GM12878 (cell line): ENCODE results near the gene ADAMTSL1. TPM values are rescaled to one million over a fixed set of nuclear protein-coding genes. Genes with fewer than 3 reads are reported as not detected.

ENCODE experiments used
- ATAC-seq: fragments of 200-7000 bp; cut with Tn5 transposase; 3 replicates; pipeline ENCODE4 v1.9.1; 2020; ENCODE audit warnings: mild to moderate bottlenecking, moderate library complexity
- BruUV-seq: library from RNA; stranded (reverse); fragments of 400-500 nt; replicated peaks from 2 replicates; lab custom pipeline; 2021; lab: Mats Ljungman, UMichigan
- CTCF ChIA-PET: fragments of 300-600 bp; sonication (Branson Sonifier 250); formaldehyde crosslinking; extraction: SDS; loops from one replicate; lab custom pipeline; 2021; ENCODE audit warnings: inconsistent platforms; lab: Yijun Ruan, JAX
- POLR2A ChIA-PET: fragments of 350-600 bp; formaldehyde crosslinking; extraction: SDS; loops from one replicate; lab custom pipeline; 2021; ENCODE audit warnings: inconsistent platforms; lab: Charles Lee
- RAD21 ChIA-PET: fragments of 300-600 bp; sonication (Branson Sonifier 250); formaldehyde crosslinking; loops from one replicate; lab custom pipeline; 2023; ENCODE audit warnings: antibody characterized with exemption; ENCODE audit not compliant: unreplicated experiment; lab: Charles Lee
- SMC1A ChIA-PET: fragments of 300-600 bp; sonication (Branson Sonifier 250); formaldehyde crosslinking; loops from one replicate; lab custom pipeline; 2023; ENCODE audit not compliant: unreplicated experiment, uncharacterized antibody; lab: Charles Lee
- DNase-seq: peaks from one replicate; pipeline ENCODE4 v3.0.0-alpha.2; 2011; ENCODE audit warnings: low read depth, low spot score
- FAIRE-seq: peaks from 3 replicates; lab custom pipeline; 2011; peaks lifted over from hg19 to GRCh38; lab: Jason Lieb, UNC
- H2AFZ ChIP-seq: 2 replicates; pipeline ENCODE4 v1.6.0; 2011; ENCODE audit warnings: low read depth, low read length, control low read depth; ENCODE audit not compliant: control insufficient read depth
- H3K27ac ChIP-seq: 2 replicates; pipeline ENCODE4 v1.5.1; 2011; ENCODE audit warnings: control low read depth; ENCODE audit not compliant: control insufficient read depth, insufficient read depth
- H3K27me3 ChIP-seq, 2 experiments: replicated peaks in 1 of 2; 2 replicates each; pipeline versions ENCODE4 v1.6.0 to v1.6.1; 2011; ENCODE audit warnings: low read length in 1 of 2; ENCODE audit not compliant: control insufficient read depth in 2 of 2, insufficient read depth in 2 of 2
- H3K36me3 ChIP-seq, 2 experiments: 2 replicates each; pipeline ENCODE4 v1.5.1; 2011; ENCODE audit warnings: low read length in 1 of 2; ENCODE audit not compliant: control insufficient read depth in 2 of 2, insufficient read depth in 2 of 2
- H3K4me1 ChIP-seq: 2 replicates; pipeline ENCODE4 v1.6.1; 2011; ENCODE audit warnings: mild to moderate bottlenecking, low read length, moderate library complexity, mixed read lengths; ENCODE audit not compliant: control insufficient read depth, insufficient read depth
- H3K4me2 ChIP-seq: 2 replicates; pipeline ENCODE4 v1.6.0; 2011; ENCODE audit warnings: control low read depth; ENCODE audit not compliant: control insufficient read depth, insufficient read depth
- H3K4me3 ChIP-seq: fragments of 200-600 bp; sonication (generic); 2 replicates; pipeline ENCODE4 v1.5.1; 2016
- H3K79me2 ChIP-seq: 2 replicates; pipeline ENCODE4 v1.6.0; 2011; ENCODE audit warnings: low read length; ENCODE audit not compliant: control insufficient read depth, insufficient read depth
- H3K9ac ChIP-seq: 2 replicates; pipeline ENCODE4 v1.8.0; 2011; ENCODE audit warnings: low read length, control low read depth, mixed read lengths; ENCODE audit not compliant: control insufficient read depth, insufficient read depth
- H3K9me3 ChIP-seq: replicated peaks from 3 replicates; pipeline ENCODE4 v1.5.1; 2011; ENCODE audit warnings: mild to moderate bottlenecking, low read length; ENCODE audit not compliant: control insufficient read depth, insufficient read depth
- H4K20me1 ChIP-seq: 2 replicates; pipeline ENCODE4 v1.6.0; 2011; ENCODE audit not compliant: control insufficient read depth, insufficient read depth
- HDAC2 ChIP-seq: fragments of 200-600 bp; sonication (generic); IDR thresholded peaks from 2 replicates; pipeline ENCODE4 v1.6.1; 2017
- SRF ChIP-seq, 2 experiments: IDR thresholded peaks; 2 replicates each; pipeline ENCODE4 v1.6.1; 2011; ENCODE audit warnings: low read depth in 2 of 2, low read length in 2 of 2, mild to moderate bottlenecking in 1 of 2, moderate library complexity in 1 of 2
- ZNF592 ChIP-seq: fragments of 450-650 bp; IDR thresholded peaks from 2 replicates; pipeline ENCODE4 v1.6.1; 2017; ENCODE audit warnings: mild to moderate bottlenecking, moderate library complexity
- WGBS: methylation state at CpG from one replicate; pipeline ENCODE4 v1.1.6; 2016; ENCODE audit warnings: low lambda C conversion rate; ENCODE audit not compliant: insufficient replicate concordance, insufficient coverage; ENCODE audit errors: missing lambda C conversion rate; 5-methylcytosine and 5-hydroxymethylcytosine counted together
- in situ Hi-C: fragments of 300-500 bp; cut with MboI; formaldehyde crosslinking; loops from 9 replicates; pipeline ENCODE4 v1.14.3; 2018; ENCODE audit warnings: mixed read lengths
- intact Hi-C: fragments of 100-400 bp; cut with micrococcal nuclease; formaldehyde crosslinking; loops from one replicate; pipeline ENCODE4 v1.14.2; 2022; ENCODE audit not compliant: unreplicated experiment
- polyA plus RNA-seq, 11 experiments: library from polyadenylated mRNA; depleted of rRNA in 4 of 11; unstranded in 6 of 11; stranded (reverse) in 5 of 11; fragments of >200 nt; fragmentation: Nextera tagmentation in 4 of 11; fragmentation: Illumina TruSeq in 1 of 11; extraction: Ambion mirVana in 4 of 11; extraction: Trizol in 1 of 11; gene quantifications; 1 replicate in 1 of 11; 2 replicates in 10 of 11; pipeline versions ENCODE4 v1.2.1 to v1.2.3, GENCODE V29; 2011 to 2016; ENCODE audit warnings: inconsistent platforms in 2 of 11, missing spikeins in 2 of 11, low read depth in 1 of 11
- total RNA-seq, 4 experiments: library from RNA; depleted of rRNA in 3 of 4; stranded (reverse); fragments of >200 nt in 3 of 4; fragmentation: Illumina TruSeq in 1 of 4; extraction: Trizol in 1 of 4; gene quantifications; 2 replicates each; pipeline versions ENCODE4 v1.2.1 to v1.2.3, GENCODE V29; 2013 to 2021

The ADAMTSL1 gene
- total and polyA plus RNA-seq, 10 of the 15 experiments (the other 5 are each of a cell fraction or from before 2014, with no cell fraction given) = 0.01 to 0.10 (median 0.07) TPM; not detected in 6

GRCh38 chr9:18605766-18606180 lies 131.8 kb downstream of the ADAMTSL1 start (continued):
- TF ChIP-seq ZNF592 = no peak

- TF ChIP-seq HDAC2 = no peak
- TF ChIP-seq SRF (IDR thresholded peaks at IDR 0.05; ENCODE audit: low read depth in 2 of 2, low read length in 2 of 2) = no peak
- Histone ChIP-seq H3K27me3 (no peaks in the 10 kb centered on the region), H2AFZ (no peak overlapping the region), H3K4me3 (no peak overlapping the region), H3K4me2 (no peak overlapping the region), H3K27ac (no peak overlapping the region), H3K9ac (no peak overlapping the region), H3K36me3 (no peaks in the 10 kb centered on the region), H3K79me2 (no peaks in the 10 kb centered on the region), H3K4me1 (no peaks in the 10 kb centered on the region), H4K20me1 (no peaks in the 10 kb centered on the region), H3K9me3 (no peaks in the 10 kb centered on the region)
- DNase-seq = no peak
- intact Hi-C loops = no loop called here
- ChIA-PET SMC1A (no interaction called here), POLR2A (no interaction called here), CTCF (no interaction called here), RAD21 (no interaction called here)
- BruUV-seq = no TSS peak
- WGBS = 79% methylated on average over 2 of the region's 2 CpGs
- ATAC-seq = no peak
- FAIRE-seq = no peak
- in situ Hi-C loops = no loop called here
Observed at GRCh38 chr9:18606281-18606680, 132.3 kb downstream of the ADAMTSL1 start.
